GM12878 (cell line): ENCODE data around the gene SLC37A2.

Experiments
- CEBPB ChIP-seq, 2 experiments: fragments of 150-350 bp in 1 of 2; IDR thresholded peaks; 2 replicates each; pipeline ENCODE4 v1.6.1; 2012 to 2014; ENCODE audit warnings: low read depth in 2 of 2, low read length in 2 of 2, borderline replicate concordance in 1 of 2, inconsistent platforms in 1 of 2
- GABPA ChIP-seq: IDR thresholded peaks from 2 replicates; pipeline ENCODE4 v1.6.1; 2014; ENCODE audit warnings: antibody characterized with exemption, low read depth, mild to moderate bottlenecking, inconsistent platforms
- JUND ChIP-seq: IDR thresholded peaks from 2 replicates; pipeline ENCODE4 v1.6.1; 2012; ENCODE audit warnings: low read depth, mild to moderate bottlenecking, low read length, improper control_type of control experiment, moderate library complexity
- KAT2A ChIP-seq: conservative IDR thresholded peaks from 2 replicates; pipeline ENCODE4 v1.6.1; 2011; ENCODE audit warnings: low read depth, low read length; ENCODE audit not compliant: control insufficient read depth
- POLR2A ChIP-seq: IDR thresholded peaks from 2 replicates; pipeline ENCODE4 v1.6.1; 2011; ENCODE audit warnings: low read depth, mild to moderate bottlenecking, low read length
- POLR2AphosphoS5 ChIP-seq: IDR thresholded peaks from 2 replicates; pipeline ENCODE4 v1.6.1; 2011; ENCODE audit warnings: mild to moderate bottlenecking, low read length, inconsistent platforms
- RAD21 ChIP-seq: IDR thresholded peaks from 2 replicates; pipeline ENCODE4 v1.6.1; 2011; ENCODE audit warnings: mild to moderate bottlenecking, low read depth, low read length, moderate library complexity; ENCODE audit not compliant: insufficient read depth
- SP1 ChIP-seq: IDR thresholded peaks from one replicate; pipeline ENCODE4 v1.6.1; 2011; ENCODE audit warnings: low read depth, low read length
- STAT1 ChIP-seq: fragments of 450-650 bp; conservative IDR thresholded peaks from 2 replicates; pipeline ENCODE4 v1.6.1; 2014; ENCODE audit warnings: antibody characterized with exemption, mild to moderate bottlenecking
- ZNF217 ChIP-seq: fragments of 450-650 bp; IDR thresholded peaks from 2 replicates; pipeline ENCODE4 v1.6.1; 2017; ENCODE audit warnings: antibody characterized with exemption, mild to moderate bottlenecking
- TF ChIP-seq, protein P1 (sequence below), 3 experiments: IDR thresholded peaks in 2 of 3; conservative IDR thresholded peaks in 1 of 3; 2 replicates each; pipeline ENCODE4 v1.5.1; 2011; ENCODE audit warnings: low read depth in 3 of 3, low read length in 3 of 3, mild to moderate bottlenecking in 3 of 3, control low read depth in 2 of 3, moderate library complexity in 2 of 3, inconsistent platforms in 1 of 3, mixed read lengths in 1 of 3; ENCODE audit not compliant: control insufficient read depth in 2 of 3, insufficient read depth in 1 of 3; ENCODE audit errors: extremely low read depth in 1 of 3
- TF ChIP-seq, protein P2 (sequence below): IDR thresholded peaks from 2 replicates; pipeline ENCODE4 v1.6.1; 2011; ENCODE audit warnings: low read depth, mild to moderate bottlenecking, low read length, moderate library complexity, borderline replicate concordance; ENCODE audit errors: extremely low read depth
- TF ChIP-seq, protein P3 (sequence below): IDR thresholded peaks from 2 replicates; pipeline ENCODE4 v1.6.1; 2012; ENCODE audit warnings: low read depth, low read length, improper control_type of control experiment

DNA sequence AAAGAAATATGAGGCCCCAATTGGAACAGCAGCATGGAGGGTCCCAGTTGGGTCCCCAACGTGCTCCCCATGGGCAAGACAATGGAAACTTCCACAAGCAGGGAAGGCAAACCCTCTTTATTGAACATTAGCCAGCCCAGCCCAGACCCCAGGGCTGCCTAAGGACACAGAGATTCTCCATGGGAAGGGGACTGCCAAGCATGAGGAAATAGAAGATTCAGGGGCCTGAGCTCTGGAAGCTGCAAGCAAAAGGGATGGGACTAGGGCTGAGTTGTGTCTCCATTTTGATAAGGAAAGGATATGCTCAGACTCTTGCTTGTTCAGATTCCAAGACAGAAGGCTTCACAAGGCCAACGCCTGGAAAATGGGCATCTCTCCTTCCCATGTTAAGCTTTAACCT lies 25.0 kb downstream of the SLC37A2 start:
- TF ChIP-seq, protein P1, sequence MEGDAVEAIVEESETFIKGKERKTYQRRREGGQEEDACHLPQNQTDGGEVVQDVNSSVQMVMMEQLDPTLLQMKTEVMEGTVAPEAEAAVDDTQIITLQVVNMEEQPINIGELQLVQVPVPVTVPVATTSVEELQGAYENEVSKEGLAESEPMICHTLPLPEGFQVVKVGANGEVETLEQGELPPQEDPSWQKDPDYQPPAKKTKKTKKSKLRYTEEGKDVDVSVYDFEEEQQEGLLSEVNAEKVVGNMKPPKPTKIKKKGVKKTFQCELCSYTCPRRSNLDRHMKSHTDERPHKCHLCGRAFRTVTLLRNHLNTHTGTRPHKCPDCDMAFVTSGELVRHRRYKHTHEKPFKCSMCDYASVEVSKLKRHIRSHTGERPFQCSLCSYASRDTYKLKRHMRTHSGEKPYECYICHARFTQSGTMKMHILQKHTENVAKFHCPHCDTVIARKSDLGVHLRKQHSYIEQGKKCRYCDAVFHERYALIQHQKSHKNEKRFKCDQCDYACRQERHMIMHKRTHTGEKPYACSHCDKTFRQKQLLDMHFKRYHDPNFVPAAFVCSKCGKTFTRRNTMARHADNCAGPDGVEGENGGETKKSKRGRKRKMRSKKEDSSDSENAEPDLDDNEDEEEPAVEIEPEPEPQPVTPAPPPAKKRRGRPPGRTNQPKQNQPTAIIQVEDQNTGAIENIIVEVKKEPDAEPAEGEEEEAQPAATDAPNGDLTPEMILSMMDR (IDR thresholded peaks at IDR 0.05 in 2 of 3, conservative IDR thresholded peaks at IDR 0.05 in 1 of 3; ENCODE audit: control insufficient read depth in 2 of 3, extremely low read depth in 1 of 3, insufficient read depth in 1 of 3, low read depth in 3 of 3, low read length in 3 of 3): no peak
- TF ChIP-seq RAD21 (no peak), GABPA (no peak), POLR2AphosphoS5 (no peak), CEBPB (IDR thresholded peaks at IDR 0.05; ENCODE audit: borderline replicate concordance in 1 of 2, low read depth in 2 of 2, low read length in 2 of 2) (no peak), POLR2A (no peak), JUND (no peak), ZNF217 (no peak), SP1 (no peak), KAT2A (no peak), STAT1 (no peak)
- TF ChIP-seq, protein P2, sequence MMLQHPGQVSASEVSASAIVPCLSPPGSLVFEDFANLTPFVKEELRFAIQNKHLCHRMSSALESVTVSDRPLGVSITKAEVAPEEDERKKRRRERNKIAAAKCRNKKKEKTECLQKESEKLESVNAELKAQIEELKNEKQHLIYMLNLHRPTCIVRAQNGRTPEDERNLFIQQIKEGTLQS: no peak
- TF ChIP-seq, protein P3, sequence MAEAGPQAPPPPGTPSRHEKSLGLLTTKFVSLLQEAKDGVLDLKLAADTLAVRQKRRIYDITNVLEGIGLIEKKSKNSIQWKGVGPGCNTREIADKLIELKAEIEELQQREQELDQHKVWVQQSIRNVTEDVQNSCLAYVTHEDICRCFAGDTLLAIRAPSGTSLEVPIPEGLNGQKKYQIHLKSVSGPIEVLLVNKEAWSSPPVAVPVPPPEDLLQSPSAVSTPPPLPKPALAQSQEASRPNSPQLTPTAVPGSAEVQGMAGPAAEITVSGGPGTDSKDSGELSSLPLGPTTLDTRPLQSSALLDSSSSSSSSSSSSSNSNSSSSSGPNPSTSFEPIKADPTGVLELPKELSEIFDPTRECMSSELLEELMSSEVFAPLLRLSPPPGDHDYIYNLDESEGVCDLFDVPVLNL: no peak
